ENCODE measurements around the gene RNF215.
A peak's percentile ranks its signal among the peaks of the same experiment; 100 is the strongest.

Gene RNF215

GRCh38 chr22:30386608-30386959 is 627 bp downstream of the RNF215 start:
- no peak overlapping the region for H3K27ac ChIP-seq (ENCODE audit: low read length)
- no peak for DNase-seq
- H3K4me2 ChIP-seq (ENCODE audit: low read depth, low read length): peak overlapping the region; percentile 69

GRCh38 chr22:30385942-30386341 is 1.3 kb downstream of the RNF215 start:
- H3K9me3 ChIP-seq (replicated peaks; ENCODE audit: insufficient read depth, low read length): no peaks in the 10 kb centered on the region
- TF ChIP-seq EZH2phosphoT487 (IDR thresholded peaks at IDR 0.05; ENCODE audit: low read length) (no peak), CTCF (IDR thresholded peaks at IDR 0.05; ENCODE audit: low read length) (no peak), EZH2 (optimal IDR thresholded peaks at IDR 0.05; ENCODE audit: low read depth, low read length) (no peak)
- 0 out of 2 replicates have a peak overlapping the region, but pooled peaks have one; percentile 69 for H3K4me2 ChIP-seq (ENCODE audit: low read depth, low read length)
- no peaks in the 10 kb centered on the region for H3K27me3 ChIP-seq (replicated peaks; ENCODE audit: insufficient read depth, low read length)
- H3K9ac ChIP-seq (ENCODE audit: low read length): no peak overlapping the region
- H2AFZ ChIP-seq (ENCODE audit: low read length): no peak overlapping the region
- H3K36me3 ChIP-seq (replicated peaks; ENCODE audit: insufficient read depth, low read length): no peaks in the 10 kb centered on the region
- no peaks in the 10 kb centered on the region for H3K79me2 ChIP-seq (ENCODE audit: low read length)
- 0 out of 2 replicates have a peak, but pooled peaks cover 7% of the 10 kb centered on the region for H3K4me1 ChIP-seq (ENCODE audit: low read length)
- no peaks in the 10 kb centered on the region for H4K20me1 ChIP-seq (ENCODE audit: insufficient read depth, low read length)
- H3K4me3 ChIP-seq (ENCODE audit: low read length): no peak overlapping the region
- no peak overlapping the region for H3K27ac ChIP-seq (ENCODE audit: low read length)
- no peak for DNase-seq
- H3K9me2 ChIP-seq (replicated peaks; ENCODE audit: insufficient read depth, low read length): no peaks in the 10 kb centered on the region
- no peaks in the 10 kb centered on the region for H3F3A ChIP-seq (ENCODE audit: insufficient read depth, low read length)

More at GRCh38 chr22:30386608-30386959, 627 bp downstream of the RNF215 start:
- H3K79me2 ChIP-seq (ENCODE audit: low read length): no peaks in the 10 kb centered on the region
- H4K20me1 ChIP-seq (ENCODE audit: insufficient read depth, low read length): no peaks in the 10 kb centered on the region
- H3K4me1 ChIP-seq (ENCODE audit: low read length): peaks cover 11% of the 10 kb centered on the region
- H3K27me3 ChIP-seq (replicated peaks; ENCODE audit: insufficient read depth, low read length): no peaks in the 10 kb centered on the region
- no peak for TF ChIP-seq EZH2 (optimal IDR thresholded peaks at IDR 0.05; ENCODE audit: low read depth, low read length)
- no peak for TF ChIP-seq EZH2phosphoT487 (IDR thresholded peaks at IDR 0.05; ENCODE audit: low read length)
- no peak for TF ChIP-seq CTCF (IDR thresholded peaks at IDR 0.05; ENCODE audit: low read length)
- peak overlapping the region; percentile 78 for H2AFZ ChIP-seq (ENCODE audit: low read length)
- no peaks in the 10 kb centered on the region for H3F3A ChIP-seq (ENCODE audit: insufficient read depth, low read length)
- no peaks in the 10 kb centered on the region for H3K9me2 ChIP-seq (replicated peaks; ENCODE audit: insufficient read depth, low read length)
- H3K36me3 ChIP-seq (replicated peaks; ENCODE audit: insufficient read depth, low read length): no peaks in the 10 kb centered on the region
- H3K9me3 ChIP-seq (replicated peaks; ENCODE audit: insufficient read depth, low read length): no peaks in the 10 kb centered on the region
- peak overlapping the region; percentile 57; the same call in 1 of the 2 replicates for H3K9ac ChIP-seq (ENCODE audit: low read length)
- peak overlapping the region; percentile 66 for H3K4me3 ChIP-seq (ENCODE audit: low read length)

GRCh38 chr22:30383061-30383460 is 4.2 kb downstream of the RNF215 start:
- H3K27ac ChIP-seq (ENCODE audit: low read length): no peak overlapping the region
- H3K27me3 ChIP-seq (replicated peaks; ENCODE audit: insufficient read depth, low read length): no peaks in the 10 kb centered on the region
- H4K20me1 ChIP-seq (ENCODE audit: insufficient read depth, low read length): no peaks in the 10 kb centered on the region
- H3K4me2 ChIP-seq (ENCODE audit: low read depth, low read length): no peak overlapping the region
- H2AFZ ChIP-seq (ENCODE audit: low read length): no peak overlapping the region
- no peaks in the 10 kb centered on the region for H3K79me2 ChIP-seq (ENCODE audit: low read length)
- no peak overlapping the region for H3K4me3 ChIP-seq (ENCODE audit: low read length)
- H3K36me3 ChIP-seq (replicated peaks; ENCODE audit: insufficient read depth, low read length): no peaks in the 10 kb centered on the region
- H3F3A ChIP-seq (ENCODE audit: insufficient read depth, low read length): no peaks in the 10 kb centered on the region
- DNase-seq: no peak
- no peaks in the 10 kb centered on the region for H3K9me2 ChIP-seq (replicated peaks; ENCODE audit: insufficient read depth, low read length)
- no peaks in the 10 kb centered on the region for H3K9me3 ChIP-seq (replicated peaks; ENCODE audit: insufficient read depth, low read length)
- no peak overlapping the region for H3K9ac ChIP-seq (ENCODE audit: low read length)
- 0 out of 2 replicates have a peak, but pooled peaks cover 7% of the 10 kb centered on the region for H3K4me1 ChIP-seq (ENCODE audit: low read length)
- TF ChIP-seq EZH2 (optimal IDR thresholded peaks at IDR 0.05; ENCODE audit: low read depth, low read length) (no peak), EZH2phosphoT487 (IDR thresholded peaks at IDR 0.05; ENCODE audit: low read length) (no peak), CTCF (IDR thresholded peaks at IDR 0.05; ENCODE audit: low read length) (no peak)
